Measurements from ENCODE around the gene DHRS7.

GRCh38 chr14:60111732-60112131 lies 53.5 kb downstream of the DHRS7 start:
- TF ChIP-seq CTCF (IDR thresholded peaks at IDR 0.05; ENCODE audit: borderline replicate concordance, extremely low read depth, low read length, poor library complexity, severe bottlenecking) (no peak), EZH2 (IDR thresholded peaks at IDR 0.05; ENCODE audit: borderline replicate concordance, low read depth, low read length, severe bottlenecking) (no peak)
